SU-DHL-6 (cell line): ENCODE results near the gene RRP1B.
"Not testable (repeated sequence)": the region's sequence is repeated elsewhere in the genome, so short reads cannot be mapped to it uniquely, and the experiment has no call there.

ENCODE experiments used
- H2AFZ ChIP-seq: fragments of 200-600 bp; sonication (generic); 2 replicates; pipeline ENCODE4 v1.6.1; 2014; ENCODE audit warnings: low read depth, mild to moderate bottlenecking, moderate library complexity, mixed read lengths, antibody characterized with exemption, low read length; ENCODE audit not compliant: severe bottlenecking
- H3F3A ChIP-seq: fragments of 200-600 bp; shearing (Covaris generic); 2 replicates; pipeline ENCODE4 v1.6.0; 2016; ENCODE audit warnings: antibody characterized with exemption, mild to moderate bottlenecking; ENCODE audit not compliant: insufficient read depth
- H3K27ac ChIP-seq: fragments of 200-600 bp; sonication (generic); 2 replicates; pipeline ENCODE4 v1.5.1; 2016; ENCODE audit warnings: low read depth, mild to moderate bottlenecking, low read length, moderate library complexity, mixed read lengths
- H3K27me3 ChIP-seq: fragments of 200-600 bp; sonication (generic), shearing (Covaris generic); 2 replicates; pipeline ENCODE4 v1.6.0; 2014; ENCODE audit warnings: mild to moderate bottlenecking, low read length
- H3K36me3 ChIP-seq: fragments of 200-600 bp; sonication (generic); 2 replicates; pipeline ENCODE4 v1.6.1; 2014; ENCODE audit warnings: mild to moderate bottlenecking, low read length, mixed read lengths
- H3K4me2 ChIP-seq: fragments of 300-600, 200-600 bp; shearing (Covaris generic), sonication (generic); 2 replicates; pipeline ENCODE4 v1.6.0; 2014; ENCODE audit warnings: low read length, low read depth, mild to moderate bottlenecking; ENCODE audit not compliant: poor library complexity, severe bottlenecking
- H3K4me3 ChIP-seq: fragments of 200-600 bp; sonication (generic); 2 replicates; pipeline ENCODE4 v1.5.1; 2014; ENCODE audit warnings: antibody characterized with exemption, low read length, mild to moderate bottlenecking, mixed read lengths; ENCODE audit not compliant: insufficient read depth, poor library complexity, severe bottlenecking
- H3K79me2 ChIP-seq: fragments of 200-600 bp; sonication (generic); 2 replicates; pipeline ENCODE4 v1.6.1; 2014; ENCODE audit warnings: mild to moderate bottlenecking, low read length, moderate library complexity; ENCODE audit not compliant: insufficient read depth
- H3K9ac ChIP-seq: fragments of 200-600 bp; sonication (generic); 2 replicates; pipeline ENCODE4 v1.7.0; 2014; ENCODE audit warnings: mild to moderate bottlenecking, low read length
- H3K9me2 ChIP-seq: fragments of 200-600 bp; sonication (generic); replicated peaks from 2 replicates; pipeline ENCODE4 v1.6.1; 2014; ENCODE audit warnings: low read length; ENCODE audit not compliant: insufficient read depth
- H3K9me3 ChIP-seq: fragments of 200-600 bp; sonication (generic); 2 replicates; pipeline ENCODE4 v1.6.1; 2014; ENCODE audit warnings: low read length, mixed read lengths; ENCODE audit not compliant: insufficient read depth
- H4K20me1 ChIP-seq: fragments of 200-600 bp; sonication (generic); 2 replicates; pipeline ENCODE4 v1.6.1; 2014; ENCODE audit warnings: low read depth, mild to moderate bottlenecking, antibody characterized with exemption, low read length, moderate library complexity, mixed read lengths
- CTCF ChIP-seq: fragments of 200-600 bp; sonication (generic); IDR thresholded peaks from one replicate; pipeline ENCODE4 v1.5.1; 2017; ENCODE audit warnings: antibody characterized with exemption, mild to moderate bottlenecking, low read length, moderate library complexity; ENCODE audit not compliant: insufficient read depth, poor library complexity, severe bottlenecking
- EZH2phosphoT487 ChIP-seq: fragments of 200-600 bp; sonication (generic), shearing (Covaris generic); conservative IDR thresholded peaks from 2 replicates; pipeline ENCODE4 v1.6.1; 2018; ENCODE audit warnings: mild to moderate bottlenecking, antibody characterized with exemption, low read length, moderate library complexity, mixed read lengths

The RRP1B gene

GRCh38 chr21:43648171-43648570 lies 11.2 kb upstream of the RRP1B start:
- Histone ChIP-seq H3K36me3 (no peaks in the 10 kb centered on the region), H3F3A (no peaks in the 10 kb centered on the region), H2AFZ (no peak overlapping the region), H3K4me3 (no peak overlapping the region), H3K9me2 (no peaks in the 10 kb centered on the region), H3K4me2 (no peak overlapping the region), H4K20me1 (no peaks in the 10 kb centered on the region), H3K27me3 (no peaks in the 10 kb centered on the region), H3K79me2 (no peaks in the 10 kb centered on the region), H3K9me3 (no peaks in the 10 kb centered on the region), H3K9ac (no peak overlapping the region), H3K27ac (no peak overlapping the region)
- TF ChIP-seq CTCF (no peak), EZH2phosphoT487 (no peak)

- H2AFZ ChIP-seq, H3K4me2 ChIP-seq, H3K9ac ChIP-seq, H3K36me3 ChIP-seq, H3K9me2 ChIP-seq, H3K4me3 ChIP-seq, H3K27me3 ChIP-seq, H3K79me2 ChIP-seq, H4K20me1 ChIP-seq, H3K9me3 ChIP-seq, H3F3A ChIP-seq, H3K27ac ChIP-seq: not testable (repeated sequence)
Observed at GRCh38 chr21:43651926-43652325, 7.4 kb upstream of the RRP1B start.

GRCh38 chr21:43652616-43653015 lies 6.7 kb upstream of the RRP1B start:
- Histone ChIP-seq H3K4me2 (no peak overlapping the region), H3K36me3 (no peaks in the 10 kb centered on the region), H3K79me2 (no peaks in the 10 kb centered on the region), H2AFZ (no peak overlapping the region), H3K9me3 (no peaks in the 10 kb centered on the region), H3K27me3 (no peaks in the 10 kb centered on the region), H3K27ac (no peak overlapping the region), H3K9ac (no peak overlapping the region), H4K20me1 (no peaks in the 10 kb centered on the region), H3K9me2 (no peaks in the 10 kb centered on the region), H3K4me3 (no peak overlapping the region), H3F3A (no peaks in the 10 kb centered on the region)
- TF ChIP-seq CTCF = no peak

- Histone ChIP-seq H2AFZ (no peak overlapping the region), H3K9me3 (no peaks in the 10 kb centered on the region), H3K4me2 (no peak overlapping the region), H3K79me2 (no peaks in the 10 kb centered on the region), H3K27me3 (no peaks in the 10 kb centered on the region), H3K4me3 (no peak overlapping the region), H3F3A (no peaks in the 10 kb centered on the region), H4K20me1 (no peaks in the 10 kb centered on the region), H3K9me2 (no peaks in the 10 kb centered on the region), H3K27ac (no peak overlapping the region), H3K9ac (no peak overlapping the region), H3K36me3 (no peaks in the 10 kb centered on the region)
- TF ChIP-seq EZH2phosphoT487 = no peak
- no peak for TF ChIP-seq CTCF
Observed at GRCh38 chr21:43653626-43654025, 5.7 kb upstream of the RRP1B start.
